CD4-positive, CD25-positive, alpha-beta regulatory T cell (primary cell): ENCODE data around the gene KIF26B. TPM values are rescaled to one million over a fixed set of nuclear protein-coding genes. Genes with fewer than 3 reads are reported as not detected.

Source experiments
- ATAC-seq, 2 donors: fragments of 150-1000 bp; cut with Tn5 transposase; one replicate each; pipeline ENCODE4 v1.10.0; 2021; ENCODE audit warnings: low read depth in 2 of 2, moderate number of reproducible peaks in 2 of 2, moderate library complexity in 1 of 2
- DNase-seq, 3 donors: peaks; one replicate each; pipeline versions ENCODE4 v3.0.0 to v3.0.0-alpha.2; 2012 to 2022; ENCODE audit warnings: mixed read lengths in 1 of 3
- H3K27ac ChIP-seq: one replicate; pipeline ENCODE4 v1.7.0; 2013; ENCODE audit warnings: mild to moderate bottlenecking, low read length; ENCODE audit not compliant: insufficient read depth, poor library complexity, severe bottlenecking
- H3K27me3 ChIP-seq: one replicate; pipeline ENCODE4 v1.7.0; 2013; ENCODE audit warnings: low read length; ENCODE audit not compliant: control insufficient read depth, insufficient read depth
- H3K36me3 ChIP-seq: one replicate; pipeline ENCODE4 v1.7.0; 2013; ENCODE audit warnings: mild to moderate bottlenecking, low read length, moderate library complexity; ENCODE audit not compliant: control insufficient read depth, insufficient read depth
- H3K4me1 ChIP-seq: 2 replicates; pipeline ENCODE4 v1.7.0; 2013; ENCODE audit warnings: mild to moderate bottlenecking, low read length; ENCODE audit not compliant: insufficient read depth, control insufficient read depth, poor library complexity, severe bottlenecking
- H3K4me3 ChIP-seq: one replicate; pipeline ENCODE4 v1.7.0; 2013; ENCODE audit warnings: low read depth, mild to moderate bottlenecking, low read length, moderate library complexity
- H3K9me3 ChIP-seq, 2 experiments: 1 replicate in 1 of 2; 2 replicates in 1 of 2; pipeline ENCODE4 v1.7.0; 2013; ENCODE audit warnings: low read length in 2 of 2, mild to moderate bottlenecking in 1 of 2, moderate library complexity in 1 of 2; ENCODE audit not compliant: control insufficient read depth in 2 of 2
- H3K27ac Mint-ChIP-seq, 3 donors: one replicate each; pipeline ENCODE4 v1.8.0; 2020 to 2022; ENCODE audit warnings: mild to moderate bottlenecking in 3 of 3, mixed read lengths in 3 of 3, moderate library complexity in 2 of 3
- H3K27me3 Mint-ChIP-seq: one replicate; pipeline ENCODE4 v1.8.0; 2022; ENCODE audit warnings: mild to moderate bottlenecking, mixed read lengths
- H3K36me3 Mint-ChIP-seq: one replicate; pipeline ENCODE4 v1.8.0; 2020; ENCODE audit warnings: mixed read lengths
- H3K4me1 Mint-ChIP-seq, 4 donors: one replicate each; pipeline ENCODE4 v1.8.0; 2020 to 2022; ENCODE audit warnings: mixed read lengths in 4 of 4, mild to moderate bottlenecking in 1 of 4
- H3K4me3 Mint-ChIP-seq, 4 donors: one replicate each; pipeline ENCODE4 v1.8.0; 2020 to 2022; ENCODE audit warnings: mild to moderate bottlenecking in 4 of 4, mixed read lengths in 4 of 4, moderate library complexity in 3 of 4
- H3K9me3 Mint-ChIP-seq, 7 donors: one replicate each; pipeline ENCODE4 v1.8.0; 2020 to 2022; ENCODE audit warnings: mixed read lengths in 7 of 7, mild to moderate bottlenecking in 3 of 7, moderate library complexity in 2 of 7
- polyA plus RNA-seq, 4 donors: library from polyadenylated mRNA; unstranded; fragments of 300-500 nt; fragmentation: Illumina TruSeq; gene quantifications; one replicate each; pipeline ENCODE4 v1.2.3, GENCODE V29; 2021
- total RNA-seq: library from RNA; stranded (reverse); gene quantifications from one replicate; pipeline ENCODE4 v1.2.3, GENCODE V29; 2022

Gene KIF26B
- total and polyA plus RNA-seq, 5 donors from 2014 or later = not detected

DNA sequence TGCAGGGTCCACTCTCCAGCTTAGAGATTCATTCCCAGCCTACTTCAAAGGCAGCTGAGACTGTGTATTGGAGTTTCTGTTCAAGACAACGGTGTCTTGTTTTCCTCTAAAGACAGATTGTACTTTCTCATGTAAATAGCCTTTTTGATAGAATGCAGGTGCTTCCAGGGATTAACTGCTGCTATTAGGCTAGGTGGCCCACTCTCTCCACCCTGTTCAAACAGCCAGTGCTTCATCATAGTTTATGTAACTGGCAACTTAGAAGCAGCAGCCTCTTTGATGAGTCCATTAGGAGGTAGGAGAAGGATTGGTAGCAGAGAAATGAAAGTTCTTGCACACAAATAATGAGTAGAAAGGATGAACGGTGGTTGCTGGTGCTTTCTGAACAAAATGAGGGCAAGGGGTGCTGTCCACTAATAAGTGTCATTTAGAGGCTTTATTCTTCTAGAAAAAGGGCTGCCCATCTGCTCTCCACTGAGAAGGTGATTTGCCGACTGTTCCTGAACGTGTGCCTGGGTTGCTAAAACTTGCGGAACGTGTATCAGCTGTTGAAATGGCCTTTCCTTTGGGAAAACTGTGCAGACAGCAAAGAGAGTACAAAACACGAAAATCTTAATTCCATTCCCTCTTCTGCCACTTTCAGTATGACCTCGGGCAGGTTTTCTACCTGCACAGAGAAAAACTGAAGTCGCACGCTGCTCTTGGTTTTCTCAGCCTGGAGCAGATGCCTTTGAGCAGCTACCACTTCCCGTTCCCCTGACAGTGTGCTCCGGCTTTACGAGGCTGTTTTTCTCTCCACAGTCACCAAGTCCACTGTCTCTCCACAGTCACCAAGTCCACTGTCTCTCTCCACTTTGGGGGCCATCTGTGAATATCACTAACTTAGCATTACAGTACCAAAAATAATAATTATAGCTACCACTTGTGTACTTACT, 228.9 kb downstream of the KIF26B start:
- Mint-ChIP-seq H3K4me3 (no peak overlapping the region), H3K27me3 (no peaks in the 10 kb centered on the region), H3K4me1 (no peaks in the 10 kb centered on the region), H3K9me3 (peaks cover 0 to 1% (median 0%) of the 10 kb centered on the region in 7 donors), H3K36me3 (no peaks in the 10 kb centered on the region), H3K27ac (no peak overlapping the region)
- Histone ChIP-seq H3K36me3 (no peaks in the 10 kb centered on the region), H3K4me1 (no peaks in the 10 kb centered on the region), H3K4me3 (no peak overlapping the region), H3K27me3 (no peaks in the 10 kb centered on the region), H3K27ac (no peak overlapping the region), H3K9me3 (no peaks in the 10 kb centered on the region)
- DNase-seq (no peak), ATAC-seq (no peak)

DNA sequence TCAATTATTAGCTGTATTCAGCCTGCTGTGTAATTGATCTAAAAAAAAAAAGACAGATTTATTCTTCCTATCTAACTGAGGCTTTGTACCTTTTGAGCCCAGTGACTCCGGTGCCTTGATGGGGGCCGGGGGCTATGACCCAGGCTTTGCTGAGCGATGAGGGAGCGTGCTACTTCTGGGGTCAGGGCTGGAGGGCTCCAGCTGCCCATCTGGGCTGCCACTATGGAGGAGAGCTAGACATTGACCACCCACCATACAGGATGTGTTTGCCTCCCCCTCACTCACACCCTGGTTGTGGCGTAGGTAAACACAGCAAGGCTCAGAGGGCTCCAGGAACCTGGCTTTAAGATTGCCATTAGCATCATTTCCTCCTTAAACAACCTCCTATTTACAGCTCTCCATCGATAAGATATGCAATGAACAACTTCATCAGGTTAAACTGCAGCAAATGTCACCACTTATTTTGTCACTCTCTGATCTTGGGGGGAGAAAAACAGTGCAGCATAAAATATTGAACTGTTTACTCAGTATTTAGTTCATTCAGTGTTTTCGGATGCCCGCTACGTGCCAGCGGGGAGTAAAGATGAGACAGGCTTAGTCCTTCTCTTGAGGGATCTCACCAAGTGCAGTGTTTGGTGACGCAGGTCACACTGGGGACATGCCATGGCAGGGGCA, 231.6 kb downstream of the KIF26B start:
- Histone ChIP-seq H3K27ac (no peak overlapping the region), H3K9me3 (no peaks in the 10 kb centered on the region), H3K36me3 (no peaks in the 10 kb centered on the region), H3K27me3 (no peaks in the 10 kb centered on the region), H3K4me1 (no peaks in the 10 kb centered on the region), H3K4me3 (no peak overlapping the region)
- Mint-ChIP-seq H3K9me3 (peaks cover 0 to 1% (median 0%) of the 10 kb centered on the region in 7 donors), H3K36me3 (no peaks in the 10 kb centered on the region), H3K4me1 (no peaks in the 10 kb centered on the region), H3K4me3 (no peak overlapping the region), H3K27ac (no peak overlapping the region), H3K27me3 (no peaks in the 10 kb centered on the region)
- ATAC-seq (no peak), DNase-seq (no peak)

DNA sequence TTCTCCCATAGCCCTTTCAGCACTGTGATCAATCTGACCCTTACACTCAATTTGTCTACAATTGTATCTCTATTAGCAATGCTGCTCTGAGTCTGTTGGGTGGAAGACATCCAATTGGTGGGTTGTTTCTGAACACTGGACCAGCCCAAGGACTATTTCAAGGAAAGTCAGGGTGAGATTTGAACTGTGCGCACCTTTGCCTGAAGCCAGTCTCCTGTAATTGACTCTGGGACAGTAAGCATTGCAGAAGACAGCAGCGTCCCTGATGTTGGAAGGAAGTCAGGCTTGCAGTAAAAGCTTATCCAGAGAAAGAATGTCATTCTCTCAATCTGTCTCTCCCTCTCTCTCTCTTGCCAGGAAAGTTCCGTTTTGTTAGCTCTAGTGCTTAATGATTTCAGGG, 233.9 kb downstream of the KIF26B start:
- no peaks in the 10 kb centered on the region for H3K4me1 Mint-ChIP-seq
- H3K9me3 ChIP-seq = no peaks in the 10 kb centered on the region
- H3K36me3 ChIP-seq = no peaks in the 10 kb centered on the region
- H3K4me3 ChIP-seq = no peak overlapping the region
- DNase-seq (no peak), ATAC-seq (no peak)
- H3K9me3 Mint-ChIP-seq = peaks cover 0 to 3% (median 0%) of the 10 kb centered on the region in 7 donors
- H3K4me3 Mint-ChIP-seq = no peak overlapping the region
- H3K27ac ChIP-seq = no peak overlapping the region
- H3K36me3 Mint-ChIP-seq = peaks cover 4% of the 10 kb centered on the region
- H3K27ac Mint-ChIP-seq = no peak overlapping the region
- H3K27me3 ChIP-seq = no peaks in the 10 kb centered on the region
- no peaks in the 10 kb centered on the region for H3K4me1 ChIP-seq
- H3K27me3 Mint-ChIP-seq = no peaks in the 10 kb centered on the region

DNA sequence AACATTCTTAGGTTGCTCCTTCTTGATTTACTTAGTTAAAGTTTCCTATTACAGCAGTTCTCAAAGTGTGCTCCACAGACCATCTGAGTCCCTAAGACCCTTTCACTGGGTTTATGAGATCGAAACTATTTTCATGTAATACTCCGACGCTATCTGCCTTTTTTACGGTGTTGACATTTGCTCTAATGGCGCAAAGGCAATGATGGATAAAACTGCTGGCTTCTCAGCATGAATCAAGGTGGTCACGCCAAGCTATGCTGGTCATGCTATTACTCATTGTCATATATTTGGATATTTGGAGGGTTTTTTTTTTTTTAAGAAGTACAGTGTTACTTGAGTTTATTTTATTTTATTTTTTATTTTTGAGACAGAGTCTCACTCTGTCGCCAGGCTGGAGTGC, 235.1 kb downstream of the KIF26B start:
- DNase-seq (no peak), ATAC-seq (no peak)
- no peaks in the 10 kb centered on the region for H3K27me3 Mint-ChIP-seq
- no peak overlapping the region for H3K27ac Mint-ChIP-seq
- H3K9me3 Mint-ChIP-seq = peaks cover 0 to 3% (median 0%) of the 10 kb centered on the region in 7 donors
- Histone ChIP-seq H3K27me3 (no peaks in the 10 kb centered on the region), H3K4me1 (no peaks in the 10 kb centered on the region), H3K9me3 (no peaks in the 10 kb centered on the region), H3K27ac (no peak overlapping the region), H3K36me3 (no peaks in the 10 kb centered on the region), H3K4me3 (no peak overlapping the region)
- no peak overlapping the region for H3K4me3 Mint-ChIP-seq
- H3K4me1 Mint-ChIP-seq = no peaks in the 10 kb centered on the region
- peaks cover 4% of the 10 kb centered on the region for H3K36me3 Mint-ChIP-seq

DNA sequence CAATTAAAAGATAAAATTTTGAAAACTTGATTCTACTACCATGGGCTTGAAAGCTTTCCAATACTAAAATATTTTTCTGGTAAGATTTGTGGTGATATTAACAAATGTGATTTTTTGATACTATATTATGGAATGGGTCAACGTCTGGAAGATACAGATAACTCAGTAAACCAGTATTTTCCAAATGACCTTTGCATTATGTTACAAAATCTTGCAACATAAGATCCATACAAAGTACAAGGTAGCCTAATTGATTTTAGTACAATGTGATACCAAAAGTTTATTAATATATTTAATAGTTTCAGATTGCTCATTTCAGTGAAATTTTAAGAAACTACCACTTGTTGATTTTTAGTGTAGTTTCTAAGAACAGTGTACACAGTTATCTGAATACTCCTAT, 236.2 kb downstream of the KIF26B start:
- no peak overlapping the region for H3K4me3 ChIP-seq
- no peaks in the 10 kb centered on the region for H3K36me3 ChIP-seq
- Mint-ChIP-seq H3K9me3 (peaks cover 0 to 1% (median 0%) of the 10 kb centered on the region in 7 donors), H3K27me3 (peaks cover 8% of the 10 kb centered on the region), H3K4me1 (no peaks in the 10 kb centered on the region), H3K36me3 (peaks cover 4% of the 10 kb centered on the region), H3K27ac (no peak overlapping the region), H3K4me3 (no peak overlapping the region)
- no peak for DNase-seq
- H3K9me3 ChIP-seq = no peaks in the 10 kb centered on the region
- no peak overlapping the region for H3K27ac ChIP-seq
- no peaks in the 10 kb centered on the region for H3K27me3 ChIP-seq
- H3K4me1 ChIP-seq = no peaks in the 10 kb centered on the region
- ATAC-seq = no peak

DNA sequence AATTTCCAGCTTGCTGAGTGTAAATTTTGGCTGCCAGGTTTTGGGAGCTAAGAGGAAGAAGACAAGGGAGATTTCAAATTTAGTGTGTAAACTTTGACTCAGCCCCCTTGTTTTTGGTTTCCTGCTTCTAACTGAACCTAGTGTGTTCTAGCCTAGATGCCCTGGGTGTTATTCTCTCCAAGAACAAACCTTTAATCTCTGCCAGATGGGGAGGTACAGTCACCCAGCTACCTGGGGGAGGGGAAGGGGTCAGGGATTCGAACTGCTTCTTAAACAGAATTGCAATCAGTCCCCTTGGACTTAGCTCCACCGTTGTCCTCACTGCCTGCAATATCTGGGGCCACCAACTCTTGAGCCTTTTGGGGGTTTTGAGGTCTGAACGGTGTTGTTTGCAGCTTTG, 238.9 kb downstream of the KIF26B start:
- H3K27ac ChIP-seq = no peak overlapping the region
- H3K4me3 ChIP-seq = no peak overlapping the region
- H3K27ac Mint-ChIP-seq = no peak overlapping the region
- no peaks in the 10 kb centered on the region for H3K4me1 ChIP-seq
- peaks cover 0 to 3% (median 0%) of the 10 kb centered on the region in 7 donors for H3K9me3 Mint-ChIP-seq
- no peak for DNase-seq
- H3K27me3 ChIP-seq = no peaks in the 10 kb centered on the region
- H3K4me3 Mint-ChIP-seq = no peak overlapping the region
- H3K27me3 Mint-ChIP-seq = peaks cover 8% of the 10 kb centered on the region
- no peaks in the 10 kb centered on the region for H3K4me1 Mint-ChIP-seq
- H3K36me3 Mint-ChIP-seq = peaks cover 4% of the 10 kb centered on the region
- H3K36me3 ChIP-seq = no peaks in the 10 kb centered on the region
- no peaks in the 10 kb centered on the region for H3K9me3 ChIP-seq
- ATAC-seq = no peak

DNA sequence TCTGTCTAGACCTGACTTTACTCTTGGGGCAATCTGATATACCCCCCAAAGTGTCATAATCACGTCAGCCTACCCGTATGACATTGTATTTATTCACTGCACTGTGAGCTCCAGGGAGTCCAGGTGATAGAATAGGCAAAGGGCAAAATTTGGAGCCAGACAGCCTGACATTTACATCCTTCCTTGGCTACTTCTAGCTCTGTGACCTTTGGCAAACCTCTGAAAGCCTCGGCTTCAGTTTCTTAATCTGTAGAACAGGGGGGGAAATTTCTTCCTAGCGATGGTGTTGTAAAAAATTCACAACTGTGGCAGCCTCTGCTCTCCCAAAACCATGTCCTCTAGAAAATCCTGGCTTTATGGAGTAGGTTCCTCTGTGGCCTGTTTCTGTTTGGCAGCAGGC, 240.9 kb downstream of the KIF26B start:
- Mint-ChIP-seq H3K27ac (no peak overlapping the region), H3K4me1 (no peaks in the 10 kb centered on the region), H3K9me3 (peaks cover 0 to 3% (median 0%) of the 10 kb centered on the region in 7 donors), H3K36me3 (peaks cover 4% of the 10 kb centered on the region), H3K27me3 (peaks cover 8% of the 10 kb centered on the region), H3K4me3 (no peak overlapping the region)
- H3K4me1 ChIP-seq = no peaks in the 10 kb centered on the region
- no peak for ATAC-seq
- no peaks in the 10 kb centered on the region for H3K9me3 ChIP-seq
- H3K27ac ChIP-seq = no peak overlapping the region
- H3K36me3 ChIP-seq = no peaks in the 10 kb centered on the region
- H3K4me3 ChIP-seq = no peak overlapping the region
- no peaks in the 10 kb centered on the region for H3K27me3 ChIP-seq
- no peak for DNase-seq
